DLD1 (cell line): ENCODE results near the gene C11orf58.

ENCODE experiments used
- in situ Hi-C: cut with HindIII; loops from 2 replicates; pipeline ENCODE4 v1.10.0; 2017; ENCODE audit warnings: low sequenced_read_pairs

Gene C11orf58

GRCh38 chr11:16767137-16767536, 28.7 kb downstream of the C11orf58 start:
- in situ Hi-C loops: no loop called here

GRCh38 chr11:16767957-16768356, 29.5 kb downstream of the C11orf58 start:
- in situ Hi-C loops: no loop called here

GRCh38 chr11:16769386-16769785, 30.9 kb downstream of the C11orf58 start:
- in situ Hi-C loops: no loop called here

GRCh38 chr11:16770016-16770415, 31.6 kb downstream of the C11orf58 start:
- in situ Hi-C loops: no loop called here

- in situ Hi-C loops: no loop called here
Measured at GRCh38 chr11:16771350-16772140, 33.1 kb downstream of the C11orf58 start.

GRCh38 chr11:16772141-16772512, 33.7 kb downstream of the C11orf58 start:
- in situ Hi-C loops: no loop called here

- in situ Hi-C loops: no loop called here
Measured at GRCh38 chr11:16773981-16774935, 35.8 kb downstream of the C11orf58 start.

GRCh38 chr11:16774936-16775613, 36.6 kb downstream of the C11orf58 start:
- in situ Hi-C loops: no loop called here

- in situ Hi-C loops: no loop called here
Measured at GRCh38 chr11:16775614-16776283, 37.3 kb downstream of the C11orf58 start.

GRCh38 chr11:16776711-16777612, 38.5 kb downstream of the C11orf58 start:
- in situ Hi-C loops: no loop called here

- in situ Hi-C loops: no loop called here
Measured at GRCh38 chr11:16777613-16777975, 39.1 kb downstream of the C11orf58 start.

- in situ Hi-C loops: no loop called here
Measured at GRCh38 chr11:16778286-16778685, 39.8 kb downstream of the C11orf58 start.

- in situ Hi-C loops: no loop called here
Measured at GRCh38 chr11:16778876-16779275, 40.4 kb downstream of the C11orf58 start.

GRCh38 chr11:16779436-16779835, 41.0 kb downstream of the C11orf58 start:
- in situ Hi-C loops: no loop called here

- in situ Hi-C loops: no loop called here
Measured at GRCh38 chr11:16780146-16780545, 41.7 kb downstream of the C11orf58 start.

- in situ Hi-C loops: no loop called here
Measured at GRCh38 chr11:16780698-16781550, 42.5 kb downstream of the C11orf58 start.

- in situ Hi-C loops: no loop called here
Measured at GRCh38 chr11:16781936-16782919, 43.8 kb downstream of the C11orf58 start.

GRCh38 chr11:16783321-16783801, 44.9 kb downstream of the C11orf58 start:
- in situ Hi-C loops: no loop called here
